Astrocyte of the spinal cord (primary cell): ENCODE data around the gene DUSP16.
"Not testable (repeated sequence)": the region's sequence is repeated elsewhere in the genome, so short reads cannot be mapped to it uniquely, and the experiment has no call there.

Experiments
- DNase-seq: peaks from one replicate; pipeline ENCODE4 v3.0.0; 2011; ENCODE audit warnings: low read depth, low spot score
- H3K4me3 ChIP-seq: 2 replicates; pipeline ENCODE4 v1.5.1; 2011; ENCODE audit warnings: low read depth, mild to moderate bottlenecking, low read length, moderate library complexity
- in situ Hi-C: cut with HindIII; loops from 2 replicates; pipeline ENCODE4 v1.10.0; 2017; ENCODE audit warnings: low sequenced_read_pairs
- TF ChIP-seq, protein P1 (sequence below): IDR thresholded peaks from 2 replicates; pipeline ENCODE4 v1.5.1; 2012; ENCODE audit warnings: low read depth, mild to moderate bottlenecking, low read length, inconsistent platforms

Gene DUSP16

DNA sequence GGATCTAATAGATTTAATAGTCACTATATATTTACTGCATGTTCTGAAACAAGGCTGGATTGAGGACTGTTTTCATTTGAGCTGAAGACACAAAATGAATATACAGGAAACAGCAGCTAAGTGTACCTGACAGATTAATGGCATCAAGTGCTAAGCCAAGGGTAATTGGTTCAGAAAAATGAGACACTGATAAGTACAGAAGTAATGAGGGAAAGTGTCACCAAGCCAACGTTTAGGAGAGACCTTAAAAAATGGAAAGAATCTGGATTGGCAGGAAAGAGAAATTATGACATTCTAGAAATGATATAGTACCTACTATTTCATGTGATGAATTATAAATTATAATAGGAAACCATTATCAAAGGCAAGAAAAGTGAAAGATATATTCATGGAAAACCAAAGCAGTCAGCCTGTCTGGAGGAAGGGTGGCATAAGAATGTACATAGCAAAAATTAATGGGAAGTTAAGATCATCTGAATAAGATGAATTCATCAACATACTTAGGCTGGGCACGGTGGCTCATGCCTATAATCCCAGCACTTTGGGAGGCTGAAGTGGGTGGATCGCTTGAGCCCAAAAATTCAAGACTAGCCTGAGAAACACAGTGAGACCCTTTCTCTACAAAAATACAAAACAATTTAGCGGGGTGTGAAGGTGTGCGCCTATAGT is 21.0 kb upstream of the DUSP16 start:
- no peak for DNase-seq
- TF ChIP-seq, protein P1, sequence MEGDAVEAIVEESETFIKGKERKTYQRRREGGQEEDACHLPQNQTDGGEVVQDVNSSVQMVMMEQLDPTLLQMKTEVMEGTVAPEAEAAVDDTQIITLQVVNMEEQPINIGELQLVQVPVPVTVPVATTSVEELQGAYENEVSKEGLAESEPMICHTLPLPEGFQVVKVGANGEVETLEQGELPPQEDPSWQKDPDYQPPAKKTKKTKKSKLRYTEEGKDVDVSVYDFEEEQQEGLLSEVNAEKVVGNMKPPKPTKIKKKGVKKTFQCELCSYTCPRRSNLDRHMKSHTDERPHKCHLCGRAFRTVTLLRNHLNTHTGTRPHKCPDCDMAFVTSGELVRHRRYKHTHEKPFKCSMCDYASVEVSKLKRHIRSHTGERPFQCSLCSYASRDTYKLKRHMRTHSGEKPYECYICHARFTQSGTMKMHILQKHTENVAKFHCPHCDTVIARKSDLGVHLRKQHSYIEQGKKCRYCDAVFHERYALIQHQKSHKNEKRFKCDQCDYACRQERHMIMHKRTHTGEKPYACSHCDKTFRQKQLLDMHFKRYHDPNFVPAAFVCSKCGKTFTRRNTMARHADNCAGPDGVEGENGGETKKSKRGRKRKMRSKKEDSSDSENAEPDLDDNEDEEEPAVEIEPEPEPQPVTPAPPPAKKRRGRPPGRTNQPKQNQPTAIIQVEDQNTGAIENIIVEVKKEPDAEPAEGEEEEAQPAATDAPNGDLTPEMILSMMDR = no peak
- in situ Hi-C loops = no loop called here
- H3K4me3 ChIP-seq = no peak overlapping the region

DNA sequence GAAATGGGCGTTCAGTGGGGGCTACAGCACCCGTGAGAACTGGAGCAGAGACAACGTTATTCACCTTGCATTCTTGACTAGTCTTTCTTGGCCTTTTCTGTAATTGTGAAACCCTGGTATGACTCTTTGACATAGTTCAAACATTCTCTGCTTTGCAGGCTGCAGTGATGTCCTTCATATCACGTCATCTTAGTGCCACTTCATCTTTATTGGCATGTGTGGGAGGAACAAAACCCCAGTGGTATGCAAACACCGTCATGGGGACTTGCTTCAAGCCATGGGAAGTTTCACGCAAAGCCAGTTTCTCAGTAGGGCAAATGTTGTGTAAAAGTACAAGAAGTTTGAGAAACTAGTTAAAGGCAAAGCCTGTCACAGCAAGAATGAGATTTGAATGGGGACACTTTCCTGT is 20.2 kb upstream of the DUSP16 start:
- in situ Hi-C loops = no loop called here
- H3K4me3 ChIP-seq = no peak overlapping the region
- TF ChIP-seq, protein P1 = no peak
- DNase-seq = no peak

DNA sequence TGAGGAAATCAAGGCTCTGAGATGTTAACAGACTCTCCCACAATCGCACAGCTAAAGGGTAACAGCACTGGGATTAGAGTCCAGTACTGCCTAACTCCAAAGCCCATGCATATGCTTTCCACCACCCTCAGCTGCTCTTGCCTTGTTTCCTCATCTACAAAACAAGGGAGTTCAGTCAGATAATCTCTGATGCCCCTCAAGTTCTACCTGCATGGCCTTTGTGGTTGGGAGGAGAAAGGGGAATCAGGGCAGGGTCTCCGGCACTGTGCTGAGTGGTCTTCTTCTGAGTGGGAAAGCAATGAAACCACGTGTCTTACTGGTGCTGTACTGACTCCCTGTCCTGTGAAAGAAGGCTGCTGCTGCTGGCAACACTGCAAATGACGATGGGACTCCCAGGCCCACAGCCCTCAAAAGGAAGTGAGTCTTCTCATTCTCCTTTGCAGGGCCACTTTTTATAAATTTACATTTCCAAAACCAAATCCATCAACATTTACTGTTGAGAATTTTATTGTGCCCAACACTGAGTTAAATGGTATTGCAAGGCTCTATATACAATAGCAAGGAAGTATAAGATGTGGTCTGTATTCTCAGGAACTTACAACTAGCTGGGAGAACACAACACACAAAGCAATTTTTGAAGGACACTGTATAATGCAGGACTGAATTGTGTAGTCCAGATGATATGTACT is 19.7 kb upstream of the DUSP16 start:
- TF ChIP-seq, protein P1 = no peak
- in situ Hi-C loops = no loop called here
- no peak for DNase-seq
- no peak overlapping the region for H3K4me3 ChIP-seq

DNA sequence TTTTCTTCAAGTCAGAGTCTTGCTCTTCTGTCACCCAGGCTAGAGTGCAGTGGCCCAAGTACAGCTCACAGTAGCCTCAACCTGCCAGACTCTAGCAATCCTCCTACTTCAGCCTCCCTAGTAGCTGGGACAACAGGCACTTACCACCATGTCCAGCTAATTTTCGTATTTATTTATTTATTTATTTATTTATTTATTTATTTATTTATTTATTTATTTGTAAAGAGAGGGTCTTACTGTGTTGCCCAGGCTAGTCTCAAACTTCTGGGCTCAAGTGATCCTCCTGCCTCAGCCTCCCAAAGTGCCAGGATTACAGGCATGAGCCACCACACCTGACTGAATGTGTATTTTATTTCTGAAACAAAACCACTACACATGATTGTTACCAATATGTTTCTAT is 18.1 kb upstream of the DUSP16 start:
- in situ Hi-C loops, H3K4me3 ChIP-seq, DNase-seq: not testable (repeated sequence)

DNA sequence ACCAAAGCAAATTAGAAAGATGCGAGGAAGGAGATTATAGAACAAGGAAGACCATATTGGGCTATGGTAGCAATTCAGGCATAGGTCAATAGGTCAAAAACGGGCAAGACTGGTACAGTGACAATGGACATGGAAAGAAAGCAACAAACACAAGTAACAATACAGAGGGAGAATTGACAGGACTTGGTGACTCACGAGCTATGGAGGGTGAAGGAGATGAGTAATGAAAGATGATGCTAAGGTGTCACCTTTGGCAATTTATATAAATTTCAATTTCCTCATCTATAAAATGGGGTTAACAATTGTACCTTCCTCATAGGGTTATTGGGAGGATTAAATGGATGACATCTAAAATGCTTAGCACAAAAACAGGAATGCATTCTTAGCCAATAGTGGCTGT is 15.1 kb upstream of the DUSP16 start:
- DNase-seq = no peak
- no peak overlapping the region for H3K4me3 ChIP-seq
- TF ChIP-seq, protein P1 = no peak
- in situ Hi-C loops = no loop called here

DNA sequence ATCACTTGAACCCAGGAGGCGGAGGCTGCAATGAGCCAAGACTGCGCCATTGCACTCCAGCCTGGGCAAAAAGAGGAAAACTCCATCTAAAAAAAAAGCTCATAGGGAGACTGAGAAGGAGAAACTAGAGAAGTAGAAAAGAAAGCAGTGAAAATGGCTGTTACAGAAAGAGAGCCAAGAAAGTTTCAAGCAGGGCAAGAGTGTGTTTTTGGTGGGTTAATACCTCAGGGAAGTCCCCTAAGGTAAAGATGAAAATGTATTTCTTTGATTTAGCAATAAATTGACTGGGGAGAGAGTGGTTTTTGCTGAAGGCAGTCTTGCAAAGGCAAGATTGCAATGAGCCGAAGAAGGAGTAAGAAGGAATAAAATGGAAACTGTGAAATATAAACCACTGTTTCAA is 10.0 kb upstream of the DUSP16 start:
- TF ChIP-seq, protein P1 = no peak
- H3K4me3 ChIP-seq = no peak overlapping the region
- in situ Hi-C loops = no loop called here
- no peak for DNase-seq

DNA sequence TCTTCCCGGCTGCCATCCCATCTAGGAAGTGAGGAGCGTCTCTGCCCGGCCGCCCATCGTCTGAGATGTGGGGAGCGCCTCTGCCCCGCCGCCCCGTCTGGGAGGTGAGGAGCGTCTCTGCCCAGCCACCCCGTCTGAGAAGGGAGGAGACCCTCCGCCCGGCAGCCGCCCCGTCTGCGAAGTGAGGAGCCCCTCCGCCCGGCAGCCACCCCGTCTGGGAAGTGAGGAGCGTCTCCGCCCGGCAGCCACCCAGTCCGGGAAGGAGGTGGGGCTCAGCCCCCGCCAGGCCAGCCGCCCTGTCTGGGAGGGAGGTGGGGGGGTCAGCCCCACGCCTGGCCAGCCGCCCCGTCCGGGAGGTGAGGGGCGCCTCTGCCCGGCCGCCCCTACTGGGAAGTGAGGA is 3.3 kb upstream of the DUSP16 start:
- H3K4me3 ChIP-seq, in situ Hi-C loops, DNase-seq: not testable (repeated sequence)

DNA sequence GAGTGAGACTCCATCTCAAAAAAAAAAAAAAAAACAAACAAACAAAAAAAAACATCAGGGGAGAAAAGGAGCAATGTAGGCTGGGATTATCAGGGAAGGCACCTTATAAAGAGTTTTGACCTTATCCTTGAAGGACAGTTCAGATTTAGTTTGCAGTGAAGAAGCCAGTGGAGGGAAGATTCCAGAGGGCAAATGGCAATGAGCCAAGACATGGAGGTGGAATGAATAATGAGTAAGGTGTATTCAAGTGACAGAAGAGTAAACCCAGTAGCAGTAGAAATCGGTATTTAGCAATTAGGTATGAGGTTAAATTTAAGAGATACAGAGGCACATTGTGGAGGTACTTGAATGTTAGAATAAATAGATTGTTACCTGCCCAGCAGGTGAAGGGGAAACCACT is 2.2 kb upstream of the DUSP16 start:
- TF ChIP-seq, protein P1 = no peak
- no peak for DNase-seq
- in situ Hi-C loops = no loop called here
- no peak overlapping the region for H3K4me3 ChIP-seq
